CD4-positive, alpha-beta T cell treated with Interleukin-10 for 1 hour (primary cell): ENCODE results near the gene NFIB.

Experiments used
- DNase-seq: peaks from one replicate; pipeline ENCODE4 v3.0.0-alpha.2; 2020

Gene NFIB

DNA sequence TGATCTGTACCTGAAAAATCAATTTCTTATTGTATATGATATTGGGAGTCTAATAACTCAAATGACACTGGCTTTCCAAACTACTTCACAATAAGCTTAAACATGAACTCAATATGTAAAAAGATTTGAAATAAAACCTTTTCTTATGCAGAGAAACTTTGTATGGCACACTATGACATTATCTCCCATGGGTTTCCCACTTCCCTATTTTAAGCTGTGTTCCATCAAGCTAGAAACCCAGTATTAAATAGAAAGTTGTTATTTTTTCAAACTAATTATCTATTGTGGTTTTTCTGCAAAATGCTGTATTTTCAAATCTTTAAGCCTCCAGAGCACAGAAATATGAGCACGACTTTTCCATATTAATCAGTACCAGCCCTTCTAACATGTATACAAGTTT, 174.7 kb downstream of the NFIB start:
- DNase-seq: no peak

DNA sequence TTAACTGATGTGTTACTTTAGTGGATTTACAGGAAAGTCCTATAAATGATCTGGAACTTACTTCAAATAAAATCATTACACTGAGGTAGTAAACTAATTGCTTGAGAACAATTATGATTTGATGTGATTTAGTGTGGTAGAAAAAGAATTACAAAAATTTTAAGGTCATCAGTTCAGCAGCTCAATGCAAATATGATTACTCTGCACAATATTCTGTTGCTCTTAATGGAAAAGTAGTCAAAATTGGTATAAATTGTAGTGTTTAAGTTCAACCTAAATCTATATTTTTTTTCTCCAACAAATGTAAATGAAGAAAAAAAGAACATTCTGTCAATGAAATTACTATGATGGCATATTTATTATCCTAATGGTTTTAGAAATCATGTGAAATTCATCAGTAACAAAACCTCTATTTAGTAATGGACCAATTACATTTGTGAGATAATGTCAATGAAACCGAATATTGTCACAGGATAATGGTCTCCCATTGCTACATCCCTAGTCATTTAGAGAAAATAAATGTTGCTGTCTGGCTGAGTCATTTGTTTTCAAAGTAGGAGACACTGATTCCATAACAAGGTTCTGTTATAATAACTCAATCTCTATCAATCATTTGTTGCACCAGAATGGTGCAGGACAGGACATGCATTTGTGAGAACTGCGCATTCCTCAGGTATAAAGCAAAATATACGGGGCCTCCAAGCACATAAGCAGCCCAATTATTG, 177.1 kb downstream of the NFIB start:
- no peak for DNase-seq

DNA sequence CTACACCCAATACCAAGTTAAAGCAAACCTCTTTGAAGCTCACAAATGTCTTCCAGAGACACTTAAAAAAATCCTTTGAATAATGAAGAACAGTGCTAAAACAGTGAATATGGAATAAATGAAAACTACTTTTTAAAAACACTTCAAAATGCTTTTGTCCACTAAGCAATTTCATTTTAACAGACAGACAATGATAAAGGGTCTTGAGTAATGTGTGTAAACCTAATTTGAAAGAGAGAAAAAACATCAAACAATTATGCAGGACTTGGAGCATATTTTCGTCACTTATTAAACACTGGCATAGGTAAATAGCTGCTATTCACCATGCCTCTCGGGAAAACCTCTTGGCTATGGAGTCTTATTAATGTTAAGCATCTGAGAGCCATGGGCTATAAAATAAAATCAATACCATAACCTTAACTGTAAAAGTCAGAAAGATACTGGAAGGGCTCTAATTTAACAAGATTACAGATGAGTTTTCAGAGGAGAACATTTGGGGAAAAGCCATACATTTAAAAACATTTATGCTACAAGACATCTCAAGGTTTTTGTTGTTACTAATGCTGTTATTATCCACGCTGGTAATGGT, 177.8 kb downstream of the NFIB start:
- no peak for DNase-seq

DNA sequence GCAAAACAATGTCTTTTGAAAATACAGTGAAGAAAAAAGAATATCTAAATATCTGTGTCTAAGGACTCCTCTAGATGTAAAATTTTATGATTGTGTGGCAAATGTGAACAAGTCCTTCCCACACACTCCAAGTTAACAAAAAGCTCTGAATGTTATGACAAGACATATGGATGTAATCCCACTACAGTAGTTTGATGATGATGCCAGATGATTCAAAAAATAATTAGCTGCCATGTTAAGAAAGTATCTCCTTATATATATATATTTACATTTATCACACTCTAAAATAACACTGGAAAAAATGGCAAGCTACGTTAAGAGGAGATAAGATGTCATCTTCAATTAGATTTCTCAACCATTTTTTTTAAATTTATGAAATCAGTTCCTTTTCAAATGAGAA, 178.5 kb downstream of the NFIB start:
- no peak for DNase-seq

DNA sequence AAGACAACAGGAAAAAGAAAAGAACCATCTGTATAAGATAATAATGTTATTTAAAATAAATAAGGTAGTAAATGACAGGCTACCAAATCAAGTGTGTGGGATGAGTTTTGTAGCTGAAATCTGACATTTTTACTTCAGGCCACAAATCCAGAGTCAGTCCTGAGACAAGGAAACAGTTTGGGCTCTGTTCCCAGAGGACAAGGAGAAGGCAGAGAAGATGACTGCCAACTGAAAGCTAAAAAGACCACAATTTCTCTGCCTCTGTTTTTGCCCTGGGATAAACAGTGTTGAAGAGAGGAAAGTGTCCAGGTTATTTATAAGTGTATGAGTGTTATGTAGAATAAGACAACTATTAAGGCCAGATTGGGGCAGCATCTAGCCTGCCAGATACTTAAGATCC, 180.5 kb downstream of the NFIB start:
- DNase-seq: no peak

DNA sequence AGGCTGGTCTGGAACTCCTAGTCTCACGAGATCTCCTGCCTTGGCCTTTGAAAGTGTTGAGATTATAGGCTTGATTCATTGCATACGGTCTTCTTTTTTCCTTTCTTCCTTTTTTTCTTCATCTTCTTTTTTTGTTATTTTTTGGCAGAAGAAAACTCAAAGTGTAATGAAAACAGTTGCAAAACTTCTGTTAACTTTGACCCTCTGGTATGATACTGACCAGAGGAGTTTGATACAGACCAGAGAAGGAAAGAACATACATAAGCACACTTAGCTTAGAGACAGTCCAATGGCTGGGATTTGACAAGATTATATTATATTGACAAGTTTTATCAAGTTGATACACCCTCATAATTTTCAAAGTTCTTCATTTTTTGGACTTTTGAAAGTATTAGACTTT, 181.2 kb downstream of the NFIB start:
- DNase-seq: no peak

DNA sequence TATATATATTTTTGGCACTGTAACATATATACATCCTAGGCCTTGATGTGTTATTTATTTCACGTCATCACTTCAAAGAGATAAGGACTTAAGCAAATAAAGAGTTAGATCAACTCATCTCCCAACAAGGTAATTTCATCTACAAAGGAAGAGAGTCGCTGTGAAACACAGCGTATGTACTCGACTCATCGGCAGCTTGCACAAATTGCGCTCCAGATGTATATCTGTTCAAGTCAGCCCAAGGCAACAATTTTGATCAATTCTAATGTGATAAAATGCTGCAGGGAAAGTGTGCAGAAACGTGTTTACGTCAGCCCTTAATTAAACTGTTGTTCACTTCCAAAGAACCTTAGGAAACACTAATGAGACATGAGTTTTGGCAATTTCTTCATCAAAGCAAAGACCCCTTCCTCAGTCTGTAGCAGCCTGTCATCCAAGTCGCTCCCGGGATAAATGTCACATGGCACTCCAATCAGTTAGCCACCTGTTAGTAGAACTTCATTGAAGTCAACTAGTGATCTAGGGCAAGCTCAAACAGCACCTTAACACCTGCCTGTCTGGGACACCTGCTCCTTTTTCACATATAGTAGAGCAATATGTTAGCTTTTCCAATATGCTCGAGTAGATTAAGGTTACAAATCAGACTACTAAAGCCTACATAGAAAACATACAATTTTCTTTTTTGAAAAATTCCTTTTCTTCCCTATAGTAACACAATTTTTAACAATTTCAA, 182.4 kb downstream of the NFIB start:
- no peak for DNase-seq

DNA sequence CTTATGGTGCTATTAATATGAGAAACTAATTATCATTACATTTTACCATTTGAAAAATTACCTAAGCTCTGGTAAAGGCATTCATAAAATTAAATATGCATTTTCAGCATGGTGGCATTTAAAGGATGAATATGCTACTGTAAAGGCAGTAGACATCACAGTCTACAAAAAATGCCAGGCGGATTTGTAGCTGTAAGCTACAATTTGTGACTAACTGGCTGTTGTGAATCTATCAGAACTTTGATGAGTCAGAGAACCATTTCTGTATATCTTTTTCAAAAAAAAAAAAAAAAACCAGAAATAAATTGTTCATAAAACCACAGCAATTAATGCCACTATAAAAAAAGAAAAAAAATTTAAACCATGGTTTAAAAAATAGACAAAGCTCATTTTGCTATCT, 186.3 kb downstream of the NFIB start:
- no peak for DNase-seq

DNA sequence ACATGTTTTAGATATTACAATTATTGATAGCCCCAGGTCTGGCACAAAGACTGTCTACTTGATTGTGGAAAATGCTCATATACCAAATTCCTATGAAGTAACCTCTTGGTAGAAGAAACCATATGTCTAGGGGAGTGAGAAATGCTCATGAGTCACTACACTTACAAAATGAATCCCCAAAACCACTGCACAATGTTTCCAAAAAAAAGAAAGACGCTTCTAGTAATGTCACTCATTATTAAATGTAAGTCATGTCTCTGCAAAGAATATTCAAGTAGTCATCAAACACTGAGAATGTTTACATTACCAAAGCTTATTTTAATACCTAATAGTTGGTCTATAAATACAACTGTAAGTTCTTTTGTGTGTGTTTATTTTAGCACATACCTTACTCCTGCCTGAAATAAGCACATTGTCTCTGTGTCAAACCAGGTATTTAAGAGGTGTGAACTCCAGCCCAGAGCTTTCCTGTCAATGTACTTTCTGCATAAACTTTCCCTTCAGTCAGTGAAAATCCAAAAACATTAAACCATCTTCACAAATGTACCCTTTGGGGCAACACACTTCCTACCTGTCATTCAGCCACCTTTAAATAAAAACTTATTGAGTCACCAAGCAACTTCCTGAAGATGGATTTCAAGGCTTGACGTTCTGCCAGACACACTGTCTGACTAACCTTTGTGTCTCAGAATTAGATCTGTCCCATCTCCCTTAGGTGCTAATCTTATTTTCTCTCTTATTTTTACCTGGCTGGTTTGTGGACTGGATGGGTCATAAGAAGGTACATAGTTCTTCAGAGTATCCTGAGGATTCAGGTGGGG, 194.0 kb downstream of the NFIB start:
- DNase-seq: no peak

DNA sequence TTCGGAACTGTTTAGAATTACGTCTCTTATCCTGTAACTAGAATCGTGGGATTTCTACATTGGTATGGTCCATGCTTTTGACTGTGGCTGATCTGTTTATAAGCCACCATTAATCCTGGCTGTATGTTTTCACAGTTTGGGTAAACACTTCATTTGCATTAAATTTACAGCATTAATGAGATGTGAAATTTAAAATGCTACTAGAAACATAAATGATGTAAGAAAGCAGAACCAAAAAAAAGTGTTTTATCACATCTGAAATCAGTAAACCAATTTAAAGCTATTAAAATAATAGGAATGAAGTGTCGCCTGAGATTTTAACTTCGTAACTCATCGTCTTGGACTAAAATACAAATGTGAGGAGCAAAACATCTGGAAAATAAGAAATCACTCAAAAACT, 201.7 kb downstream of the NFIB start:
- DNase-seq: no peak

DNA sequence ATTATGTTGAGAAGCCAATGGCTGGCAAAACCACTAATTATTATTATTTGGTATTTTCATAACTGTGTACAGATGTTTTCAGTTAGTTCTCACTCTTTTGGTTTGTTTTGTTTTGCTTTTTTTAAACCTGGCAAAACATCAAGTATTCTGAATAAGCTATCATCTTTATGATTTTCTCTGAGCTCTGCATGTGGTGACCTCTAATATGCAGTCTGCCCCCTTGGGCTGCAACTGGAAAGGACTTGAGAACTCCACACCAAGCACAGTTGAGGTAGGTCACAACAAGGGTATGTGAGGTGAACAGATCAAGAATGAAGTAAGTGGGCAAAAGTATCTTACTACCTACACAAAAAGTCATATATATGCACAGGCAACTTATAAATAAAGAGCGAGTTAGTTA, 202.2 kb downstream of the NFIB start:
- no peak for DNase-seq

DNA sequence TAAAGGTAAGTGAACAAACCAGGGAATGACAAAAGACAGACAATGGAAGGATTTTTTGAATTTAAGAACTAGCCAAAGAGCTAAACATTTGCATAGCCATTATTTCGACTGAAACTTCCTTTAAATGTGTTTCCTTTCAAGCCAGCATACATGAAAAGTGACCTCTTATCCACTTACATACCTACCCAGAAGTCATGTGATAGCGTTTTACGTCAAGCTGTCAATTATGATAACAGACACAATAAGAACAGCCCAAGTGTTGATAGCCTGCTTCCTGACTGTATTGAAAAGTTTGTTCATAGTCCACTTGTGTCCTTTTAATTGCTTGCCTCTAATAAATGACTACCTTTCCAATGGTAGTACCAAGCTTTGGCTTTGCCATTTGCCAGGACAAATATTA, 206.0 kb downstream of the NFIB start:
- no peak for DNase-seq

DNA sequence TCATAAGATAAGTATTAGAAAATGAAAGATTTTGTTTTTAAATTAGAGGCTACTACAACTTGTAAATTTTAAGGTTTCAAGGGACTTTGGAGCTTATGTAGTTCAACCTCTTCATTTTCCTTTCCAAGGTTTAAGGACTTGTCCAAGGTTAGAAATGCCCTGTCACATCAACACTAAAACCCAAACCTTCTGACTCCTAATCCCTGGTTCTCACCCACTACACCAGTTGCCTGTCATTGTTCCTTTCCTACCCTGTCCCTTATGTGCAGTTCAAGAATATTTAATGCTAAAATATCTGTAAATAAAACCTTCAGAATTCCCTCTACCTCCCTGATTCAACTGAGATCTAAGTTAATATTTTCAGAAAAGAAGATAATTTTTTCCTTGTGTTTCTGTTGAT, 206.4 kb downstream of the NFIB start:
- DNase-seq: no peak

DNA sequence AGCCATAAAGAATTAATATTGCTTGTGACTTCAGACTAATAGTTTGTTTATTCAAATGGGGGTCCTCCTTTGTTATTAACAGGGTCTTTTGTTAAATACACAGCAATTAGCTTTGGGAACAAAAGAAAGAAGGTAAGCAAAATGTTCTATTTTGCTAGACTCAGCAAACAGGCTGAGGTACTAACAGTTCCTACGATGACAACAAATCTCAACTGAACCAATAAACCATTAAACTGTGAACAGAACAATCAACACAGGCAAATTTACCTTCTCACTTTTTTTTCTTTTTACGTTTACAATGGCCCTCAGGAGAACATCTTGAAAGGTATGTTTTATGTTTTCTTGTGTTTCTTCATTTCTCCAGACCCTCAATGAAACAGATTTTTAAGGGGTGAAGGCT, 207.2 kb downstream of the NFIB start:
- no peak for DNase-seq

DNA sequence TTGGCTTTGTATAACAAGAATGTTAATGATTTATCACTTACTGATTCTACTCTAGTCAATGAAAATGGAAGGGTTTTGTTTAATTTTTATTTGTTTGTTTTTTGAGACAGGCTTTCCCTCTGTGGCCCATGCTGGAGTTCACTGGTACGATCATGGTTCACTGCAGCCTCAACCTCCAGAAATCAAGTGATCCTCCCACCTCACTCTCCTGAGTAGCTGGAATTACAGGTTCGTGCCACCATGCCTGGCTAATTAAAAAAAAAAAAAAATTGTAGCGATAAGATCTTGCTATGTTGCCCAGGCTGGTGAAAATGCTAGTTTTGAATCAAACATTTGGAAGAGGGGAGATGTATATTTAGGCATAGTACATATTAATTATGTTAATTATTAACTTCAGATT, 209.4 kb downstream of the NFIB start:
- no peak for DNase-seq

DNA sequence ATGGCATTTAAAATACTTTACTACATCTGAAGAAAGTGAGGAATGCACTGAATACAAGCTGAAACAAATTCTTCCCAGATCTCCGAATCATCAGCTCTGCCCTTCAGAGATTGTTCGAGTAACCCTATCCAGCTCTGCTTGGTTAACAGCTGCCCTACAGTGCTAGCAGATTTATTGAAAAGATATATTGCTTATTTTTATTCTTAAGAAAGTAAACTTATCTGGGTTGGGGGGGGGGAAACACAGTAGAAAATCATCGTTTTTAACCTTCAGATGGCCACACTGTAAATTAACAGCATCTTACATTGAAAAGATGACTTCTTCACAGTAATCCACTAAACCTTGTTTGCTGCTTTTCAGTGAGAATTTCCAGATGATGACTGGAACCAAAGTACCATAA, 210.8 kb downstream of the NFIB start:
- DNase-seq: no peak

DNA sequence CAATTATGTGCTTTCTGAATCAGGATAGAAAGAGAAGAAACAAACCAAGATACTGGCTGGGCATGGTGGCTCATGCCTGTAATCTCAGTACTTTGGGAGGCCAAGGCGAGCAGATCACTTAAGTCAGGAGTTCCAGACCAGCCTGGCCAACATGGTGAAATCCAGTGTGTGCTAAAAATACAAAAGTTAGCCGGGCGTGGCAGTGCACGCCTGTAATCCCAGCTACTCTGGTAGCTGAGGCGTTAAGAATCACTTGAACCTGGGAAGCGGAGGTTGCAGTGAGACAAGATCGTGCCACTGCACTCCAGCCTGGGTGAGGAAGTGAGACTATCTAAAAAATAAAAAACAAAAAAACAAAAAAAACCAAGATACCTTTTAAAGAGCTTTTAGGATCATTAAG, 214.2 kb downstream of the NFIB start:
- DNase-seq: no peak

DNA sequence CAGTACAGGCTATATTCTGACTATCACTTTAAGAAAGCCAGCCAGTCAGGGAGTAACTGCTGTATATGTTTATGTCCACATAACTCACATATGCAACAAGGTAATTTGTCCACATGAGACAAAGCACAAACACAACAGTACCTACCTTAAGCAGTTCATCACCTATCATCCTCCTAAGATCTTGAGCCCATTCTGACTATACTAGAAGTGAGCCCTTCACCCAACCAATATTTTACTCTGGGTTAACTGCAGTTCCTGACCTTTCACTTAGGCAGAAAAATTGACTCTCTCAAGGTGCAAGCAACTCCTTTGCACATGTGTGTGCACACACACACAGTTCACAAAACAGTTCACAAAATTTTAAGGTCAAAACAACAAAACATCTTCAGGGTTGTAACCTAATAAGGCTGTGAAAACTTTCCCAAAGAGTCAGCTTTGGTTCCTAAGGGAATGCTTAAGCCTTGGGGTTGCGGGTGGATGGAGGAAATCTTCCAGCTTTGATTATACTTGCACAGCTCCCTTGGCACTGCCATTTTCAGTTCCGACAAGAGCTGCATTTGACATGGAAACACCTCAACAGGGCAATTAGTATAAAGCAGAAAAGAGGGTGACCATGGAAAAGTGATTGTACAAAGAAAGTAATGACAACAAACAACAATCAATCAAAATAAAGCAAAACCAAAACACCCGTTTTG, 215.3 kb downstream of the NFIB start:
- DNase-seq: no peak

DNA sequence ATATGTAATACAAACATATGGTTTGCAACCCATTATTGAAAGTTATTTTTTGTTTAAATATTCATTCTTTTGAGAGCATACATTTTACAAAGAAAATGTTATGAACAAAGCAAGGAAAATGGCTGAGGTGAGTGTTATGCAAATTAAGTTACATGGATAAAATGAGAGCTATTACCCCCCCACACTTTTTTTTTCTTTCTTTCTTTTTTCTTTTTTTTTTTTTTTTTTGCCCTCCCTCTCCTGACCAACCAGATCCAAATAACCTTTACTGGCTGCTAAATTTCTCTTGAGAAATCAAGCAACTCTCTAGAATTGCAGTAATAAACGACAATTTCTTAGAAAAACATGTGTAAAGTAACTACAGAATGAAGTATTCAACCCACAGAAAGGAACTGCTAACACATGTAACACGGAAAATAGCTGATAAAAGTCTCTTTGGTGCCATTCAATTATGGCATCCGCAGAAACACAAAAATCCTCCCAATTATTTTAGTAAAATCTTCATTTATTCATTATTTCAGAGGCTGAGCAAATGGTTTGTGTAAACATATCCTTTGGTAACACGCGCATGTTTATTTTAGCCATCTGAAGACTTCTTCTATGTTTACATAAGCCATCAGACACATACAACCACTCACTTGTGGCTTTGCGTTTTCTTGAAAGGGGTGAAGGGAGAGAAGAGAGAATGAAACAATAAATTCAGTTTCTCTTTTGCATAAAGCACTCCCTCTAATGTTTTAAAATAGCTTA, 216.1 kb downstream of the NFIB start:
- no peak for DNase-seq

DNA sequence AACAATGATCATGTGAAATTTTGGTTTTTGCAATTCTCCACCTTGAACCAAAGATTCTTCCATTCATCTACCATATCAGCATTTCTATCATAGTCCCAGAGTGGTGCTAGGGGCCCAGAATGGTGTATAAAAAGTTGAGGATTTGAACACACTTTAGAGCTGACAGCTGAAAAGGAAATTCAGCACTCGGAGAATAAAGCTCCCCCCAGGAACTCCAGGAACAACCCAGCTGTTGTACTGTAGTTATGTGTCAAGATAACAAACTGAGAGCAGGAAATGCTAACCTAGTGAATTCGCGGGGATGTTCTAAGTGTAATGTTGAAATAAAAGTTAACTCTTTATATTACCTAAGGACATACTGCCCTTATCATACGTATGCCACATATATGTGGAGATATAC, 216.7 kb downstream of the NFIB start:
- DNase-seq: no peak

DNA sequence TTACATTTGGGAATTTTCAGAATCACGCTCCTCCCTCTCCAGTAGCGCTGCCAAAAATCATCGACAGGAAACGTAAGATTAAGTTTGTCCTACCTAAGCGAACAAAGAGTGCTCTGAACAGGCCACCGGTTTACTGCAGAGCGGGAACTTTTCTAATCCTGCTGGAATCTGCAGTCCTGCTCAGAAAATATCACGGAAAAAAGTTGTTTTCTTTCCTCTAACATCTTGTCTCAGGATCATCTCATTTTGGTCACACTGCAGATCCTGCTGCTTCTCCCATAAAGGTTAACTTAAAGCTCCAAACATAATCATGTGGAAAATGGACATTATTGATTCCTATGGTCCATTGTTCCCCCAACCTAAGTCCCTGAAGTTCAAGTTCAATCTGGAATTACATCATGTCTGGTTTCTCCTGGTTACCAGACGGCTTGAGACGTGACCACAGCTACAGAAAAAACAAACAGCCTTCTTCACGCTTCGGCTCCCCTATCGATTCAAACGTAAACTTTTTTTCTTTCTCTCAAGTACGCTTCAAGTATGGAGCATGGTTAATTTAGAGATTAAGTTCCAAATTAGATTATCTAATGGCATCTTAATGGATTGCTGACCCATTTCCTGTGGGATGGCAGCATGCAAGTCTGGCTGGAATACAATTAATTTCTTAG, 217.6 kb downstream of the NFIB start:
- DNase-seq: no peak

DNA sequence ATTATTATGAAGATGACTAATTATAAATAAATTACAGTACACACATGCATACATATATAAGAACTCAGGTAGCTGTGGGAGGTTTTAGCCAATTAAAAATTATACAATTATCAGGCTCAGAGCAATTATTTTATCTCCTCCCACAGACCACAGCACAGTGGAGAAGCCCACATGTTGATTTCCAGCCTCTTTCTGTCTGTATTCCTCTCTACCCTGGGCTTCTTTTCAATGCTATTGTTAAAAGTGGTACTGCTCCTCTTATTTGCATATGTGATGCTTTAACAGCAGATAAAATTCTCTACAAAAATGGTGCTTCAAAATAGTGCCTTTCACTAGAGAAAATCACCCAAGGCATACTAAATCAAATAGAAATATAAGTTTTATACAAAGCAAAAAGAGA, 218.7 kb downstream of the NFIB start:
- DNase-seq: no peak
